Measurements from ENCODE around the gene SUPT5H. TPM values are rescaled to one million over a fixed set of nuclear protein-coding genes. Genes with fewer than 3 reads are reported as not detected.

Gene SUPT5H
- total and polyA plus RNA-seq, 10 of the 15 experiments (the other 5 are each of a cell fraction or from before 2014, with no cell fraction given): 27.2 to 194 (median 83.6) TPM

DNA sequence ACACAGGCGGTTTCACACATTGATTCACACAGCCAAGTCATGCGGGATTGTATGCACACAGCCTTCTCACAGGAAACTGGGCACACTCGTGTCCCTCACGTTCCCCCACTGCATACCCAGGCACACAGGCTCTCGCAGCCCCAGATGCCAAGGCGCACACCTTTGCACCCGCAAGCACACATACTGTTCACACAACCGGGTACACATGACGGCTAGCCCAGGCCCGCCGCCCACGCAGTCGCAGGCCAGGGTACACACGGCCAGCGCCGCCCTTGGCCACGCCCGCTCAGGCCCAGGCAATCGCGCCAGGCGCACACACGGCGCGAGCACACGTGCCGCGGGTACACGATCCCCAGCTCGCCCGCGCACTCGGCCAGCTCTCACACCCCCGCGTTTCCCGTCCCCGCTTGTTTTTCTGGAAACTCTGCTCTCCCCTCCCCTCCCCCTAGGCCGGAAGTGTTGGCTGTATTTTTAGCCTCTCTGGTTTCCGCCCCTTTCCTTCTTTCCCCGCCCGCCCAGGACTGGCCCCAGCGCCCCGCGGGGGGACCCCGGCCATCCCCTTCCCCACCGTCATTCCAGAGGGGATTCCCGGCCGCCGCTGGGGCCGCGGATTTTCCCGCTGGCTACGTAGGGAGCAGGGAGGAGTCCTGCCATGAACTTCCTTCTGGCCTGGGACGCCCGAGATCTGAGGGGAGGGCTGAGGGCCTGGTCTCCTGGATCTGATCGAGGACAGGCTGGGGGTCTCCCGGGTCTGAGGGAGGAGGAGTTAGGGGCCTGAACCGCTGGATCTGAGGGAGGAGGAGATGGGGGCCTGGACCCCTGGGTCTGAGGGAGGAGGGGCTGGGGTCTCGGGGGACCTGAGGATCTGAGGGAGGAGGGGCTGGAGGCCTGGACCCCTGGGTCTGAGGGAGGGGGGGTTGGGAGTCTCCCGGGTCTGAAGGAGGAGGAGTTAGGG, 42.8 kb upstream of the SUPT5H start:
- ATAC-seq (peak; percentile 18), DNase-seq (ENCODE audit: low read depth, low spot score) (peak; percentile 78), FAIRE-seq (peak; percentile 31)
- ChIA-PET SMC1A (ENCODE audit: uncharacterized antibody, unreplicated experiment) (interaction anchor here (8.7 kb wide), 1 partner anchor 9 kb away, joined by 146 read pairs; the partner anchor contains the start of gene PLEKHG2), CTCF (interaction anchor here (1.7 to 7.4 kb wide), 4 partner anchors 9 to 131 kb away, joined by 4 to 218 read pairs (median 14); partner anchors contain the start of genes EID2B and PLEKHG2), RAD21 (ENCODE audit: unreplicated experiment) (interaction anchor here (1.0 to 6.7 kb wide), 4 partner anchors 9 to 568 kb away, joined by 3 to 159 read pairs (median 8); partner anchors contain the start of genes MED29, PAF1 and PLEKHG2), POLR2A (interaction anchor here (1.6 to 2.9 kb wide), 4 partner anchors 9 to 60 kb away, joined by 3 to 37 read pairs (median 12); partner anchors contain the start of genes MED29, PAF1, PLEKHG2 and SAMD4B)
- intact Hi-C loops (cut with micrococcal nuclease; ENCODE audit: unreplicated experiment): loop anchor here (10.0 kb wide), 1 partner anchor 428 kb away; the partner anchor contains the start of gene FBXO17
- H3K9ac ChIP-seq (ENCODE audit: control insufficient read depth, insufficient read depth, low read length): peak overlapping the region; percentile 90
- H3K4me3 ChIP-seq: peak overlapping the region; percentile 82
- H3K4me2 ChIP-seq (ENCODE audit: control insufficient read depth, insufficient read depth): peak overlapping the region; percentile 100
- 1% methylated on average over 42 of the region's 59 CpGs for WGBS (ENCODE audit: insufficient coverage, insufficient replicate concordance, low lambda C conversion rate, missing lambda C conversion rate)
- H3K79me2 ChIP-seq (ENCODE audit: control insufficient read depth, insufficient read depth, low read length): peaks cover 43% of the 10 kb centered on the region
- H2AFZ ChIP-seq (ENCODE audit: control insufficient read depth, low read depth, low read length): no peak overlapping the region; the same call in 1 of the 2 replicates
- H3K9me3 ChIP-seq (replicated peaks; ENCODE audit: control insufficient read depth, insufficient read depth, low read length): no peaks in the 10 kb centered on the region
- no peaks in the 10 kb centered on the region for H4K20me1 ChIP-seq (ENCODE audit: control insufficient read depth, insufficient read depth)
- peaks cover 71% of the 10 kb centered on the region for H3K4me1 ChIP-seq (ENCODE audit: control insufficient read depth, insufficient read depth, low read length)
- in situ Hi-C loops (cut with MboI): no loop called here
- no peaks in the 10 kb centered on the region for H3K36me3 ChIP-seq (ENCODE audit: control insufficient read depth in 2 of 2, insufficient read depth in 2 of 2, low read length in 1 of 2)
- no TSS peak for BruUV-seq (replicated peaks)
- peak overlapping the region; percentile 100 for H3K27ac ChIP-seq (ENCODE audit: control insufficient read depth, insufficient read depth)
- no peaks in the 10 kb centered on the region for H3K27me3 ChIP-seq (replicated peaks in 1 of 2; ENCODE audit: control insufficient read depth in 2 of 2, insufficient read depth in 2 of 2, low read length in 1 of 2)
- TF ChIP-seq POLR2AphosphoS2 (IDR thresholded peaks at IDR 0.05; ENCODE audit: low read depth, low read length): 0 out of 2 replicates have a peak, but pooled peaks have one; percentile 90
- TF ChIP-seq, protein P1, sequence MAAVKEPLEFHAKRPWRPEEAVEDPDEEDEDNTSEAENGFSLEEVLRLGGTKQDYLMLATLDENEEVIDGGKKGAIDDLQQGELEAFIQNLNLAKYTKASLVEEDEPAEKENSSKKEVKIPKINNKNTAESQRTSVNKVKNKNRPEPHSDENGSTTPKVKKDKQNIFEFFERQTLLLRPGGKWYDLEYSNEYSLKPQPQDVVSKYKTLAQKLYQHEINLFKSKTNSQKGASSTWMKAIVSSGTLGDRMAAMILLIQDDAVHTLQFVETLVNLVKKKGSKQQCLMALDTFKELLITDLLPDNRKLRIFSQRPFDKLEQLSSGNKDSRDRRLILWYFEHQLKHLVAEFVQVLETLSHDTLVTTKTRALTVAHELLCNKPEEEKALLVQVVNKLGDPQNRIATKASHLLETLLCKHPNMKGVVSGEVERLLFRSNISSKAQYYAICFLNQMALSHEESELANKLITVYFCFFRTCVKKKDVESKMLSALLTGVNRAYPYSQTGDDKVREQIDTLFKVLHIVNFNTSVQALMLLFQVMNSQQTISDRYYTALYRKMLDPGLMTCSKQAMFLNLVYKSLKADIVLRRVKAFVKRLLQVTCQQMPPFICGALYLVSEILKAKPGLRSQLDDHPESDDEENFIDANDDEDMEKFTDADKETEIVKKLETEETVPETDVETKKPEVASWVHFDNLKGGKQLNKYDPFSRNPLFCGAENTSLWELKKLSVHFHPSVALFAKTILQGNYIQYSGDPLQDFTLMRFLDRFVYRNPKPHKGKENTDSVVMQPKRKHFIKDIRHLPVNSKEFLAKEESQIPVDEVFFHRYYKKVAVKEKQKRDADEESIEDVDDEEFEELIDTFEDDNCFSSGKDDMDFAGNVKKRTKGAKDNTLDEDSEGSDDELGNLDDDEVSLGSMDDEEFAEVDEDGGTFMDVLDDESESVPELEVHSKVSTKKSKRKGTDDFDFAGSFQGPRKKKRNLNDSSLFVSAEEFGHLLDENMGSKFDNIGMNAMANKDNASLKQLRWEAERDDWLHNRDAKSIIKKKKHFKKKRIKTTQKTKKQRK (IDR thresholded peaks at IDR 0.05; ENCODE audit: low read depth, low read length): no peak
- TF ChIP-seq, protein P2, sequence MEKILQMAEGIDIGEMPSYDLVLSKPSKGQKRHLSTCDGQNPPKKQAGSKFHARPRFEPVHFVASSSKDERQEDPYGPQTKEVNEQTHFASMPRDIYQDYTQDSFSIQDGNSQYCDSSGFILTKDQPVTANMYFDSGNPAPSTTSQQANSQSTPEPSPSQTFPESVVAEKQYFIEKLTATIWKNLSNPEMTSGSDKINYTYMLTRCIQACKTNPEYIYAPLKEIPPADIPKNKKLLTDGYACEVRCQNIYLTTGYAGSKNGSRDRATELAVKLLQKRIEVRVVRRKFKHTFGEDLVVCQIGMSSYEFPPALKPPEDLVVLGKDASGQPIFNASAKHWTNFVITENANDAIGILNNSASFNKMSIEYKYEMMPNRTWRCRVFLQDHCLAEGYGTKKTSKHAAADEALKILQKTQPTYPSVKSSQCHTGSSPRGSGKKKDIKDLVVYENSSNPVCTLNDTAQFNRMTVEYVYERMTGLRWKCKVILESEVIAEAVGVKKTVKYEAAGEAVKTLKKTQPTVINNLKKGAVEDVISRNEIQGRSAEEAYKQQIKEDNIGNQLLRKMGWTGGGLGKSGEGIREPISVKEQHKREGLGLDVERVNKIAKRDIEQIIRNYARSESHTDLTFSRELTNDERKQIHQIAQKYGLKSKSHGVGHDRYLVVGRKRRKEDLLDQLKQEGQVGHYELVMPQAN (conservative IDR thresholded peaks at IDR 0.05): peak; percentile 14; the same call in 1 of the 2 replicates
- peak; percentile 82; the same call in 1 of the 2 replicates for TF ChIP-seq CHD2 (IDR thresholded peaks at IDR 0.05; ENCODE audit: borderline replicate concordance, low read depth, low read length)
- no peak; the same call in 1 of the 2 replicates for TF ChIP-seq NBN (IDR thresholded peaks at IDR 0.05)
- no peak for TF ChIP-seq MTA3 (IDR thresholded peaks at IDR 0.05; ENCODE audit: borderline replicate concordance, low read length)
- TF ChIP-seq, protein P3, sequence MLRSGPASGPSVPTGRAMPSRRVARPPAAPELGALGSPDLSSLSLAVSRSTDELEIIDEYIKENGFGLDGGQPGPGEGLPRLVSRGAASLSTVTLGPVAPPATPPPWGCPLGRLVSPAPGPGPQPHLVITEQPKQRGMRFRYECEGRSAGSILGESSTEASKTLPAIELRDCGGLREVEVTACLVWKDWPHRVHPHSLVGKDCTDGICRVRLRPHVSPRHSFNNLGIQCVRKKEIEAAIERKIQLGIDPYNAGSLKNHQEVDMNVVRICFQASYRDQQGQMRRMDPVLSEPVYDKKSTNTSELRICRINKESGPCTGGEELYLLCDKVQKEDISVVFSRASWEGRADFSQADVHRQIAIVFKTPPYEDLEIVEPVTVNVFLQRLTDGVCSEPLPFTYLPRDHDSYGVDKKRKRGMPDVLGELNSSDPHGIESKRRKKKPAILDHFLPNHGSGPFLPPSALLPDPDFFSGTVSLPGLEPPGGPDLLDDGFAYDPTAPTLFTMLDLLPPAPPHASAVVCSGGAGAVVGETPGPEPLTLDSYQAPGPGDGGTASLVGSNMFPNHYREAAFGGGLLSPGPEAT (IDR thresholded peaks at IDR 0.05; ENCODE audit: low read depth): peak; percentile 40; the same call in 1 of the 2 replicates
- TF ChIP-seq ATF7 (IDR thresholded peaks at IDR 0.05; ENCODE audit: low read depth): peak; percentile 64; the same call in 1 of the 2 replicates
- peak; percentile 24; the same call in 1 of the 2 replicates for TF ChIP-seq NRF1 (conservative IDR thresholded peaks at IDR 0.05; ENCODE audit: low read depth, low read length)
- 0 out of 2 replicates have a peak, but pooled peaks have one; percentile 9 for TF ChIP-seq BRCA1 (IDR thresholded peaks at IDR 0.05; ENCODE audit: low read depth, low read length)
- TF ChIP-seq JUND (IDR thresholded peaks at IDR 0.05; ENCODE audit: low read depth, low read length): no peak
- TF ChIP-seq, protein P4, sequence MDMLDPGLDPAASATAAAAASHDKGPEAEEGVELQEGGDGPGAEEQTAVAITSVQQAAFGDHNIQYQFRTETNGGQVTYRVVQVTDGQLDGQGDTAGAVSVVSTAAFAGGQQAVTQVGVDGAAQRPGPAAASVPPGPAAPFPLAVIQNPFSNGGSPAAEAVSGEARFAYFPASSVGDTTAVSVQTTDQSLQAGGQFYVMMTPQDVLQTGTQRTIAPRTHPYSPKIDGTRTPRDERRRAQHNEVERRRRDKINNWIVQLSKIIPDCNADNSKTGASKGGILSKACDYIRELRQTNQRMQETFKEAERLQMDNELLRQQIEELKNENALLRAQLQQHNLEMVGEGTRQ (IDR thresholded peaks at IDR 0.05; ENCODE audit: borderline replicate concordance, low read depth, low read length): peak; percentile 23

Data from GM12878 (cell line).